Endothelial cell of umbilical vein (primary cell): ENCODE measurements around the gene BPTF. TPM values are rescaled to one million over a fixed set of nuclear protein-coding genes. Genes with fewer than 3 reads are reported as not detected.

Experiments used
- BruUV-seq: library from RNA; stranded (reverse); fragments of 400-500 nt; replicated peaks from 2 replicates; lab custom pipeline; 2021; lab: Mats Ljungman, UMichigan
- CTCF ChIA-PET: fragments of 300-600, 350-600 bp; sonication (Branson Sonifier 250); formaldehyde crosslinking; loops from one replicate; lab custom pipeline; 2021; ENCODE audit warnings: antibody characterized with exemption, inconsistent platforms; lab: Charles Lee
- POLR2A ChIA-PET: fragments of 300-600, 350-600 bp; sonication (Branson Sonifier 250); formaldehyde crosslinking; loops from one replicate; lab custom pipeline; 2021; ENCODE audit warnings: antibody characterized with exemption, inconsistent platforms; lab: Charles Lee
- DNase-seq: peaks from one replicate; pipeline ENCODE4 v3.0.0-alpha.2; 2011; ENCODE audit warnings: low read depth, low spot score
- FAIRE-seq: peaks from 2 replicates; lab custom pipeline; 2011; peaks lifted over from hg19 to GRCh38; lab: Jason Lieb, UNC
- H2AFZ ChIP-seq: 2 replicates; pipeline ENCODE4 v1.6.0; 2012; ENCODE audit warnings: low read depth, low read length, control low read depth, inconsistent platforms
- H3K27ac ChIP-seq: 2 replicates; pipeline ENCODE4 v1.5.1; 2011; ENCODE audit warnings: low read depth, mild to moderate bottlenecking, control low read depth, low read length, moderate library complexity; ENCODE audit not compliant: insufficient read depth
- H3K27me3 ChIP-seq, 2 experiments: 2 replicates each; pipeline versions ENCODE4 v1.6.0 to v1.6.1; 2011; ENCODE audit warnings: low read length in 2 of 2, mixed read lengths in 1 of 2; ENCODE audit not compliant: control insufficient read depth in 2 of 2, insufficient read depth in 2 of 2
- H3K36me3 ChIP-seq, 2 experiments: 2 replicates in 1 of 2; 3 replicates in 1 of 2; pipeline ENCODE4 v1.5.1; 2011; ENCODE audit warnings: low read length in 2 of 2, mild to moderate bottlenecking in 1 of 2, moderate library complexity in 1 of 2; ENCODE audit not compliant: control insufficient read depth in 2 of 2, insufficient read depth in 2 of 2; ENCODE audit errors: extremely low read depth in 1 of 2
- H3K4me1 ChIP-seq: 3 replicates; pipeline ENCODE4 v1.5.1; 2011; ENCODE audit warnings: mild to moderate bottlenecking, low read length; ENCODE audit not compliant: control insufficient read depth, insufficient read depth; ENCODE audit errors: extremely low read depth
- H3K4me2 ChIP-seq: 2 replicates; pipeline ENCODE4 v1.6.1; 2011; ENCODE audit warnings: low read length, control low read depth, mixed read lengths; ENCODE audit not compliant: insufficient read depth
- H3K4me3 ChIP-seq, 3 experiments: fragments of 200-600 bp in 1 of 3; sonication (generic), shearing (Covaris generic) in 1 of 3; replicated peaks in 1 of 3; 2 replicates each; pipeline ENCODE4 v1.5.1; 2011 to 2016; ENCODE audit warnings: control low read depth in 3 of 3, low read length in 3 of 3, mild to moderate bottlenecking in 2 of 3, inconsistent platforms in 1 of 3, low read depth in 1 of 3, moderate library complexity in 1 of 3; ENCODE audit not compliant: insufficient read depth in 1 of 3
- H3K79me2 ChIP-seq: 2 replicates; pipeline ENCODE4 v1.6.0; 2012; ENCODE audit warnings: low read length, inconsistent platforms; ENCODE audit not compliant: control insufficient read depth, insufficient read depth
- H3K9ac ChIP-seq: replicated peaks from 2 replicates; pipeline ENCODE3; 2011; ENCODE audit warnings: low read length, control low read depth; ENCODE audit not compliant: insufficient read depth; ENCODE audit errors: extremely low read depth
- H3K9me1 ChIP-seq: replicated peaks from 3 replicates; pipeline ENCODE4 v1.6.0; 2011; ENCODE audit warnings: mild to moderate bottlenecking, low read length; ENCODE audit not compliant: control insufficient read depth, insufficient read depth; ENCODE audit errors: extremely low read depth
- H3K9me3 ChIP-seq: replicated peaks from 2 replicates; pipeline ENCODE4 v1.5.1; 2012; ENCODE audit warnings: low read length, inconsistent platforms; ENCODE audit not compliant: control insufficient read depth, insufficient read depth
- H4K20me1 ChIP-seq: replicated peaks from 2 replicates; pipeline ENCODE3; 2011; ENCODE audit warnings: mild to moderate bottlenecking, low read length; ENCODE audit not compliant: control insufficient read depth, insufficient read depth; ENCODE audit errors: extremely low read depth
- EZH2 ChIP-seq: IDR thresholded peaks from 2 replicates; pipeline ENCODE4 v1.6.1; 2012; ENCODE audit warnings: borderline replicate concordance, low read depth, mild to moderate bottlenecking, moderate library complexity, low read length, inconsistent platforms; ENCODE audit not compliant: severe bottlenecking
- FOS ChIP-seq: IDR thresholded peaks from 2 replicates; pipeline ENCODE4 v1.6.1; 2011; ENCODE audit warnings: mild to moderate bottlenecking, low read length, moderate library complexity, borderline replicate concordance; ENCODE audit not compliant: insufficient read depth
- GATA2 ChIP-seq: IDR thresholded peaks from 2 replicates; pipeline ENCODE4 v1.7.0; 2011; ENCODE audit warnings: low read depth, mild to moderate bottlenecking, moderate library complexity, mixed read lengths, low read length; ENCODE audit not compliant: insufficient read length, insufficient read depth
- JUN ChIP-seq: IDR thresholded peaks from 2 replicates; pipeline ENCODE4 v1.6.1; 2011; ENCODE audit warnings: borderline replicate concordance, low read depth; ENCODE audit not compliant: insufficient read length, insufficient read depth
- MYC ChIP-seq: IDR thresholded peaks from one replicate; pipeline ENCODE4 v1.6.1; 2011; ENCODE audit warnings: mild to moderate bottlenecking, low read depth, low read length
- POLR2A ChIP-seq: IDR thresholded peaks from 2 replicates; pipeline ENCODE4 v1.6.1; 2012; ENCODE audit warnings: low read depth, mild to moderate bottlenecking, control low read depth, low read length
- POLR2AphosphoS5 ChIP-seq: IDR thresholded peaks from 2 replicates; pipeline ENCODE4 v1.6.1; 2012; ENCODE audit warnings: low read depth, mild to moderate bottlenecking, control low read depth, low read length, moderate library complexity; ENCODE audit not compliant: insufficient read depth
- dilution Hi-C: fragments of 300-500 bp; cut with MboI; formaldehyde crosslinking; loops from one replicate; pipeline ENCODE4 v1.15.0; 2019; ENCODE audit warnings: low sequenced_read_pairs; ENCODE audit not compliant: extremely low pct_ligation_motif_present
- intact Hi-C: fragments of 100-400 bp; cut with micrococcal nuclease; formaldehyde crosslinking; loops from one replicate; pipeline ENCODE4 v1.10.0; 2022
- polyA plus RNA-seq, 4 experiments: library from polyadenylated mRNA; depleted of rRNA in 3 of 4; stranded (reverse) in 3 of 4; unstranded in 1 of 4; fragments of >200 nt; gene quantifications; 2 replicates each; pipeline versions ENCODE4 v1.2.1 to v1.2.3, GENCODE V29; 2011 to 2012; ENCODE audit warnings: missing spikeins in 1 of 4
- total RNA-seq: library from RNA; stranded (reverse); gene quantifications from 2 replicates; pipeline ENCODE4 v1.2.3, GENCODE V29; 2021
- TF ChIP-seq, protein P1 (sequence below), 2 donors: IDR thresholded peaks; 1 replicate in 1 of 2; 2 replicates in 1 of 2; pipeline ENCODE4 v1.5.1; 2011; ENCODE audit warnings: low read length in 2 of 2, mild to moderate bottlenecking in 2 of 2, moderate library complexity in 2 of 2, control low read depth in 1 of 2, inconsistent platforms in 1 of 2, low read depth in 1 of 2; ENCODE audit not compliant: insufficient read depth in 1 of 2; ENCODE audit errors: extremely low read depth in 1 of 2
- TF ChIP-seq, protein P2 (sequence below): IDR thresholded peaks from 2 replicates; pipeline ENCODE4 v1.6.1; 2011; ENCODE audit not compliant: insufficient read depth, insufficient read length

Gene BPTF
- total and polyA plus RNA-seq, 2 donors (not counting 3 experiments of a cell fraction or from before 2014, with no cell fraction given) = 41.0 to 88.1 TPM

DNA sequence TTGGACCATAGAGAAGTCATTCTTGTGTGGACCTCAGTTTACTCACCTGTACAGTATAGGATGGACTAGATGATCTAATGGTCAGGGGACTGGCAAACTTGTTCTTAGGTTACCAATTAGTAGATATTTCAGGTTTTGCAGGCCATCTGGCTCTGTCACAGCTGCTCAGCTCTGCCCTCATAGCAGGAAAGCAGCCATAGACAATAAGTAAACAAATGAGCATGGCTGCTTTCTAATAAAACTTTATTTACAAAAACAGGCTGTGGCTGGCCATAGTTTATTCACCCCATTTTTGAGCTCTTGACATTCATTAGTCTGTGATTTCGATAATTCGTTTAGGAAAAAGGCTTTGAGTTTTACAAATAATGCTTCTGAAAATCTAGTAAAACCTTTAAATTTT, 12.7 kb downstream of the BPTF start:
- no peak overlapping the region for H2AFZ ChIP-seq
- CTCF ChIA-PET = interaction anchor here (1.0 kb wide), 1 partner anchor 25 kb away, joined by 3 read pairs; no protein-coding TSS in a partner anchor
- peaks cover 84% of the 10 kb centered on the region for H3K79me2 ChIP-seq
- no peaks in the 10 kb centered on the region for H3K36me3 ChIP-seq
- no peaks in the 10 kb centered on the region for H3K9me3 ChIP-seq
- dilution Hi-C loops (no loop called here), intact Hi-C loops (no loop called here)
- no peaks in the 10 kb centered on the region for H3K9me1 ChIP-seq
- no peak overlapping the region for H3K9ac ChIP-seq
- H3K4me1 ChIP-seq = peaks cover 8% of the 10 kb centered on the region
- H3K4me2 ChIP-seq = no peak overlapping the region
- no peak overlapping the region for H3K27ac ChIP-seq
- POLR2A ChIA-PET = no interaction called here
- no TSS peak for BruUV-seq
- no peaks in the 10 kb centered on the region for H3K27me3 ChIP-seq
- no peak overlapping the region for H3K4me3 ChIP-seq
- DNase-seq (no peak), FAIRE-seq (no peak)
- TF ChIP-seq EZH2 = no peak
- TF ChIP-seq POLR2A = no peak
- TF ChIP-seq, protein P1, sequence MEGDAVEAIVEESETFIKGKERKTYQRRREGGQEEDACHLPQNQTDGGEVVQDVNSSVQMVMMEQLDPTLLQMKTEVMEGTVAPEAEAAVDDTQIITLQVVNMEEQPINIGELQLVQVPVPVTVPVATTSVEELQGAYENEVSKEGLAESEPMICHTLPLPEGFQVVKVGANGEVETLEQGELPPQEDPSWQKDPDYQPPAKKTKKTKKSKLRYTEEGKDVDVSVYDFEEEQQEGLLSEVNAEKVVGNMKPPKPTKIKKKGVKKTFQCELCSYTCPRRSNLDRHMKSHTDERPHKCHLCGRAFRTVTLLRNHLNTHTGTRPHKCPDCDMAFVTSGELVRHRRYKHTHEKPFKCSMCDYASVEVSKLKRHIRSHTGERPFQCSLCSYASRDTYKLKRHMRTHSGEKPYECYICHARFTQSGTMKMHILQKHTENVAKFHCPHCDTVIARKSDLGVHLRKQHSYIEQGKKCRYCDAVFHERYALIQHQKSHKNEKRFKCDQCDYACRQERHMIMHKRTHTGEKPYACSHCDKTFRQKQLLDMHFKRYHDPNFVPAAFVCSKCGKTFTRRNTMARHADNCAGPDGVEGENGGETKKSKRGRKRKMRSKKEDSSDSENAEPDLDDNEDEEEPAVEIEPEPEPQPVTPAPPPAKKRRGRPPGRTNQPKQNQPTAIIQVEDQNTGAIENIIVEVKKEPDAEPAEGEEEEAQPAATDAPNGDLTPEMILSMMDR (IDR thresholded peaks at IDR 0.05; ENCODE audit: extremely low read depth in 1 of 2, insufficient read depth in 1 of 2, low read depth in 1 of 2, low read length in 2 of 2) = no peak
- no peak for TF ChIP-seq GATA2
- no peak for TF ChIP-seq POLR2AphosphoS5
- no peak for TF ChIP-seq MYC
- no peak for TF ChIP-seq FOS
- TF ChIP-seq, protein P2, sequence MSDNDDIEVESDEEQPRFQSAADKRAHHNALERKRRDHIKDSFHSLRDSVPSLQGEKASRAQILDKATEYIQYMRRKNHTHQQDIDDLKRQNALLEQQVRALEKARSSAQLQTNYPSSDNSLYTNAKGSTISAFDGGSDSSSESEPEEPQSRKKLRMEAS = no peak
- no peak for TF ChIP-seq JUN
- H4K20me1 ChIP-seq = peaks cover 11% of the 10 kb centered on the region
